SK-N-SH treated with all-trans-retinoic acid at 6 μM for 48 hours (cell line): ENCODE results near the gene FAM47A.

ENCODE experiments used
- CREB5 ChIP-seq: fragments of 250-450 bp; sonication (Bioruptor Pico); IDR thresholded peaks from 2 replicates; pipeline ENCODE4 v1.5.1; 2020; ENCODE audit warnings: low read depth, mild to moderate bottlenecking, moderate library complexity
- GLIS3 ChIP-seq: fragments of 250-450 bp; sonication (Bioruptor Pico); IDR thresholded peaks from 2 replicates; pipeline ENCODE4 v1.5.0; 2020; ENCODE audit warnings: mild to moderate bottlenecking, moderate library complexity
- ZNF8 ChIP-seq: fragments of 450-650 bp; formaldehyde crosslinking; IDR thresholded peaks from 2 replicates; pipeline ENCODE4 v1.5.0; 2020; ENCODE audit warnings: mild to moderate bottlenecking, moderate library complexity

GRCh38 chrX:34130980-34131744 lies 952 bp downstream of the FAM47A start:
- no peak for TF ChIP-seq GLIS3 (CRISPR knock-in tag)
- TF ChIP-seq ZNF8 = no peak
- TF ChIP-seq CREB5 (CRISPR knock-in tag) = no peak
